NCI-H1417 (cell line): ENCODE data around the gene TTC31.

ENCODE experiments used
- DNase-seq, 3 experiments: peaks; one replicate each; lab custom pipeline; 2025; lab: John Stamatoyannopoulos, UW

Gene TTC31

GRCh38 chr2:74486141-74486540 is 3.3 kb downstream of the TTC31 start:
- no peak for DNase-seq

GRCh38 chr2:74488643-74489481 is 6.0 kb downstream of the TTC31 start:
- no peak for DNase-seq

GRCh38 chr2:74489906-74490305 is 7.0 kb downstream of the TTC31 start:
- DNase-seq, result no peak

GRCh38 chr2:74491648-74492544 is 9.0 kb downstream of the TTC31 start:
- DNase-seq, result no peak

- DNase-seq, result no peak
Measured at GRCh38 chr2:74493546-74493945, 10.7 kb downstream of the TTC31 start.

- no peak for DNase-seq
Measured at GRCh38 chr2:74495440-74495839, 12.6 kb downstream of the TTC31 start.

GRCh38 chr2:74496997-74497776 is 14.3 kb downstream of the TTC31 start:
- peak in 2 of 3 experiments; percentile 50 to 56 for DNase-seq

GRCh38 chr2:74497777-74498499 is 15.1 kb downstream of the TTC31 start:
- DNase-seq, result peak in 2 of 3 experiments; percentile 79 to 81

- DNase-seq, result peak in 1 of 3 experiments; percentile 49
Measured at GRCh38 chr2:74498500-74499266, 15.8 kb downstream of the TTC31 start.

GRCh38 chr2:74499267-74499939 is 16.5 kb downstream of the TTC31 start, which contains the start of gene LBX2:
Gene LBX2, minus strand, starts transcription at chr2:74499603. Its CDS starts 66 bp downstream, at chr2:74499537.
- DNase-seq, result no peak

GRCh38 chr2:74499940-74500577 is 17.2 kb downstream of the TTC31 start:
- DNase-seq, result no peak

- no peak for DNase-seq
Measured at GRCh38 chr2:74500578-74500946, 17.7 kb downstream of the TTC31 start.

- DNase-seq, result no peak
Measured at GRCh38 chr2:74501335-74502071, 18.6 kb downstream of the TTC31 start.

GRCh38 chr2:74502147-74502719 is 19.4 kb downstream of the TTC31 start:
- DNase-seq, result no peak

GRCh38 chr2:74502720-74503505 is 20.0 kb downstream of the TTC31 start:
- no peak for DNase-seq

- DNase-seq, result no peak
Measured at GRCh38 chr2:74503506-74504475, 20.9 kb downstream of the TTC31 start.
